IMR-90 (cell line): ENCODE results near the gene COG1. TPM values are rescaled to one million over a fixed set of nuclear protein-coding genes. Genes with fewer than 3 reads are reported as not detected.

Experiments used
- ATAC-seq: fragments of 200-7000 bp; cut with Tn5 transposase; 2 replicates; pipeline ENCODE4 v1.9.1; 2020; ENCODE audit warnings: low read depth, mild to moderate bottlenecking, moderate library complexity
- BruUV-seq: library from RNA; stranded (reverse); fragments of 400-500 nt; replicated peaks from 2 replicates; lab custom pipeline; 2021; lab: Mats Ljungman, UMichigan
- CTCF ChIA-PET: fragments of 300-600 bp; formaldehyde crosslinking; extraction: SDS; loops from one replicate; lab custom pipeline; 2021; ENCODE audit warnings: antibody characterized with exemption; lab: Yijun Ruan, JAX
- POLR2A ChIA-PET: fragments of 300-600 bp; sonication (Branson Sonifier 250); formaldehyde crosslinking; loops from one replicate; lab custom pipeline; 2022; ENCODE audit warnings: antibody characterized with exemption; ENCODE audit not compliant: unreplicated experiment; lab: Charles Lee
- DNase-seq: peaks from one replicate; pipeline ENCODE4 v3.0.0; 2013
- H2AFZ ChIP-seq: replicated peaks from 2 replicates; pipeline ENCODE3; 2013; ENCODE audit warnings: low read length, mild to moderate bottlenecking; ENCODE audit not compliant: poor library complexity
- H2AK5ac ChIP-seq: 2 replicates; pipeline ENCODE4 v1.6.1; 2013; ENCODE audit warnings: low read depth, low read length, inconsistent platforms
- H2AK9ac ChIP-seq: replicated peaks from 2 replicates; pipeline ENCODE3; 2013; ENCODE audit warnings: mild to moderate bottlenecking, low read depth, low read length, moderate library complexity; ENCODE audit not compliant: poor library complexity
- H2BK120ac ChIP-seq: 2 replicates; pipeline ENCODE4 v1.6.1; 2013; ENCODE audit warnings: low read depth, low read length, inconsistent platforms
- H2BK15ac ChIP-seq: 3 replicates; pipeline ENCODE4 v1.6.1; 2013; ENCODE audit warnings: low read depth, low read length, inconsistent platforms
- H2BK20ac ChIP-seq: 2 replicates; pipeline ENCODE4 v1.6.1; 2013; ENCODE audit warnings: low read depth, mild to moderate bottlenecking, inconsistent platforms, low read length, moderate library complexity
- H2BK5ac ChIP-seq: 2 replicates; pipeline ENCODE4 v1.6.1; 2013; ENCODE audit warnings: mild to moderate bottlenecking, low read depth, low read length, inconsistent platforms; ENCODE audit not compliant: poor library complexity, severe bottlenecking
- H3K14ac ChIP-seq: replicated peaks from 2 replicates; pipeline ENCODE4 v1.6.1; 2013; ENCODE audit warnings: low read depth, low read length, inconsistent platforms
- H3K18ac ChIP-seq: 2 replicates; pipeline ENCODE4 v1.6.1; 2013; ENCODE audit warnings: low read depth, low read length, control low read depth
- H3K23ac ChIP-seq: 2 replicates; pipeline ENCODE4 v1.6.1; 2013; ENCODE audit warnings: low read depth, low read length, inconsistent platforms
- H3K27ac ChIP-seq: 2 replicates; pipeline ENCODE4 v1.5.1; 2013; ENCODE audit warnings: mild to moderate bottlenecking, control low read depth, low read length; ENCODE audit not compliant: insufficient read depth
- H3K27me3 ChIP-seq: 2 replicates; pipeline ENCODE4 v1.6.1; 2013; ENCODE audit warnings: low read length; ENCODE audit not compliant: control insufficient read depth, insufficient read depth
- H3K36me3 ChIP-seq: 2 replicates; pipeline ENCODE4 v1.6.1; 2013; ENCODE audit warnings: low read length, mixed read lengths; ENCODE audit not compliant: control insufficient read depth, insufficient read depth
- H3K4ac ChIP-seq: 2 replicates; pipeline ENCODE4 v1.6.1; 2013; ENCODE audit warnings: low read depth, low read length, inconsistent platforms
- H3K4me1 ChIP-seq: 2 replicates; pipeline ENCODE4 v1.6.1; 2013; ENCODE audit warnings: low read length, mixed read lengths; ENCODE audit not compliant: control insufficient read depth, insufficient read depth
- H3K4me2 ChIP-seq: 2 replicates; pipeline ENCODE4 v1.6.1; 2013; ENCODE audit warnings: low read depth, mild to moderate bottlenecking, control low read depth, low read length, moderate library complexity
- H3K4me3 ChIP-seq: 2 replicates; pipeline ENCODE4 v1.5.1; 2013; ENCODE audit warnings: low read depth, mild to moderate bottlenecking, control low read depth, low read length, moderate library complexity; ENCODE audit not compliant: insufficient read depth
- H3K56ac ChIP-seq: 2 replicates; pipeline ENCODE4 v1.6.1; 2013; ENCODE audit warnings: low read length, inconsistent platforms; ENCODE audit not compliant: insufficient read depth; ENCODE audit errors: extremely low read depth
- H3K79me1 ChIP-seq, 2 experiments: 2 replicates each; pipeline ENCODE4 v1.6.1; 2013; ENCODE audit warnings: low read length in 2 of 2, inconsistent platforms in 1 of 2, low read depth in 1 of 2
- H3K9ac ChIP-seq: 2 replicates; pipeline ENCODE4 v1.6.1; 2013; ENCODE audit warnings: low read depth, low read length, control low read depth
- H3K9me1 ChIP-seq: 2 replicates; pipeline ENCODE4 v1.6.1; 2013; ENCODE audit warnings: low read length, inconsistent platforms; ENCODE audit not compliant: insufficient read depth
- H3K9me3 ChIP-seq: 2 replicates; pipeline ENCODE4 v1.6.1; 2013; ENCODE audit warnings: low read length; ENCODE audit not compliant: control insufficient read depth, insufficient read depth
- H4K20me1 ChIP-seq: 2 replicates; pipeline ENCODE4 v1.6.1; 2013; ENCODE audit warnings: low read length, inconsistent platforms; ENCODE audit not compliant: insufficient read depth
- H4K5ac ChIP-seq: 2 replicates; pipeline ENCODE4 v1.6.1; 2013; ENCODE audit warnings: mild to moderate bottlenecking, low read depth, low read length, control low read depth
- H4K8ac ChIP-seq, 2 experiments: 2 replicates each; pipeline ENCODE4 v1.6.1; 2013; ENCODE audit warnings: low read depth in 2 of 2, low read length in 2 of 2, control low read depth in 1 of 2, inconsistent platforms in 1 of 2
- H4K91ac ChIP-seq: 2 replicates; pipeline ENCODE4 v1.6.1; 2013; ENCODE audit warnings: low read depth, low read length, inconsistent platforms; ENCODE audit not compliant: insufficient read depth
- CEBPB ChIP-seq: IDR thresholded peaks from 2 replicates; pipeline ENCODE4 v1.6.1; 2012; ENCODE audit warnings: low read depth, low read length, improper control_type of control experiment
- CHD1 ChIP-seq: IDR thresholded peaks from 2 replicates; pipeline ENCODE4 v1.6.1; 2012; ENCODE audit warnings: low read depth, low read length, improper control_type of control experiment
- ELK1 ChIP-seq: fragments of 150-350 bp; IDR thresholded peaks from 2 replicates; pipeline ENCODE4 v1.6.1; 2016; ENCODE audit warnings: low read depth, mild to moderate bottlenecking, low read length, moderate library complexity, borderline replicate concordance
- NFE2L2 ChIP-seq: fragments of 150-350 bp; IDR thresholded peaks from 2 replicates; pipeline ENCODE4 v1.6.1; 2016; ENCODE audit warnings: low read depth, mild to moderate bottlenecking, low read length
- POLR2A ChIP-seq: IDR thresholded peaks from 2 replicates; pipeline ENCODE4 v1.6.1; 2012; ENCODE audit warnings: mild to moderate bottlenecking, low read depth, low read length
- RAD21 ChIP-seq: IDR thresholded peaks from 2 replicates; pipeline ENCODE4 v1.6.1; 2012; ENCODE audit warnings: low read length, improper control_type of control experiment
- WGBS, 2 experiments: methylation state at CpG; one replicate each; pipeline versions ENCODE4 v1.1.5 to v1.1.7; 2013; ENCODE audit warnings: missing lambda C conversion rate in 2 of 2; ENCODE audit not compliant: insufficient read length in 1 of 2; ENCODE audit errors: extremely low coverage in 2 of 2; 5-methylcytosine and 5-hydroxymethylcytosine counted together
- dilution Hi-C: fragments of 300-500 bp; cut with HindIII; formaldehyde crosslinking; loops from one replicate; pipeline ENCODE4 v1.14.3; 2018; ENCODE audit warnings: low sequenced_read_pairs; ENCODE audit not compliant: unreplicated experiment
- in situ Hi-C: fragments of 300-500 bp; cut with MboI; formaldehyde crosslinking; loops from 3 replicates; pipeline ENCODE4 v1.14.3; 2019; ENCODE audit warnings: low sequenced_read_pairs, inconsistent platforms, mixed read lengths
- intact Hi-C: fragments of 100-400 bp; cut with micrococcal nuclease; formaldehyde crosslinking; loops from 2 replicates; pipeline ENCODE4 v1.10.0; 2022
- polyA plus RNA-seq, 3 experiments: library from polyadenylated mRNA; depleted of rRNA; stranded (reverse); fragments of >200 nt; gene quantifications; 2 replicates each; pipeline ENCODE4 v1.2.3, GENCODE V29; 2012; ENCODE audit warnings: low replicate concordance in 1 of 3
- total RNA-seq: library from RNA; depleted of rRNA; stranded (reverse); fragments of >200 nt; gene quantifications from 2 replicates; pipeline ENCODE4 v1.2.3, GENCODE V29; 2012

The COG1 gene
- total and polyA plus RNA-seq, 2 of the 4 experiments (the other 2 are of a cell fraction): 18.3 to 35.1 TPM

GRCh38 chr17:73237714-73238113, 44.9 kb downstream of the COG1 start:
- Histone ChIP-seq H3K4me1 (peaks cover 6% of the 10 kb centered on the region; the same call in 1 of the 2 replicates), H3K4me3 (no peak overlapping the region), H4K5ac (no peak overlapping the region), H4K20me1 (peaks cover 3% of the 10 kb centered on the region; the same call in 1 of the 2 replicates), H2BK20ac (no peak overlapping the region), H2BK5ac (no peak overlapping the region), H2AFZ (no peak overlapping the region), H2BK15ac (no peak overlapping the region), H3K4me2 (no peak overlapping the region), H3K79me1 (peaks cover 27 to 48% of the 10 kb centered on the region in 2 experiments; a peak in 3 of 4 replicates), H3K56ac (no peak overlapping the region), H3K4ac (no peak overlapping the region), H4K91ac (no peak overlapping the region), H2AK5ac (no peak overlapping the region), H3K27me3 (no peaks in the 10 kb centered on the region), H4K8ac (no peak overlapping the region), H3K23ac (no peak overlapping the region), H3K9me3 (no peaks in the 10 kb centered on the region), H3K27ac (no peak overlapping the region), H3K9me1 (peaks cover 6% of the 10 kb centered on the region; the same call in 1 of the 2 replicates), H3K14ac (no peak overlapping the region), H3K18ac (no peak overlapping the region), H2BK120ac (no peak overlapping the region), H2AK9ac (no peak overlapping the region), H3K9ac (no peak overlapping the region), H3K36me3 (peaks cover 19% of the 10 kb centered on the region)
- ChIA-PET CTCF (no interaction called here), POLR2A (no interaction called here)
- no peak for TF ChIP-seq RAD21
- no peak for TF ChIP-seq CHD1
- TF ChIP-seq ELK1: no peak
- no peak for TF ChIP-seq CEBPB
- TF ChIP-seq NFE2L2: no peak
- TF ChIP-seq POLR2A: no peak
- intact Hi-C loops: no loop called here
- ATAC-seq (no peak), DNase-seq (no peak)
- 82% methylated on average over 4 of the region's 6 CpGs; no CpG with 5 or more reads in 1 of the 2 experiments for WGBS, 2 experiments
- in situ Hi-C loops: no loop called here
- dilution Hi-C loops: no loop called here
- no TSS peak for BruUV-seq
